K562 (cell line): Measurements from ENCODE around the gene NMNAT2. TPM values are rescaled to one million over a fixed set of nuclear protein-coding genes. Genes with fewer than 3 reads are reported as not detected.

Experiments
- ATF2 ChIP-seq: sonication (generic); formaldehyde crosslinking; IDR thresholded peaks from 2 replicates; pipeline ENCODE4 v1.8.1; 2022; ENCODE audit warnings: missing genetic modification reagents
- CREB3L1 ChIP-seq: fragments of 450-650 bp; IDR thresholded peaks from 2 replicates; pipeline ENCODE4 v1.6.1; 2014; ENCODE audit warnings: low read depth, mild to moderate bottlenecking, moderate library complexity, borderline replicate concordance
- ELF4 ChIP-seq: fragments of 450-650 bp; formaldehyde crosslinking; IDR thresholded peaks from 2 replicates; pipeline ENCODE4 v1.4.0; 2022; ENCODE audit warnings: missing genetic modification characterization
- ERF ChIP-seq: fragments of 450-650 bp; formaldehyde crosslinking; IDR thresholded peaks from 2 replicates; pipeline ENCODE4 v1.4.0; 2020; ENCODE audit warnings: mild to moderate bottlenecking, mixed read lengths
- ESRRA ChIP-seq: fragments of 450-650 bp; IDR thresholded peaks from 2 replicates; pipeline ENCODE4 v1.6.1; 2014; ENCODE audit warnings: low read depth, mild to moderate bottlenecking, moderate library complexity, borderline replicate concordance
- FOSL1 ChIP-seq: fragments of 200-800 bp; sonication (Bioruptor generic); conservative IDR thresholded peaks from 2 replicates; pipeline ENCODE4 v1.6.1; 2016; ENCODE audit warnings: missing genetic modification characterization, missing compliant biosample characterization
- HIVEP1 ChIP-seq: fragments of 250-450 bp; sonication (Bioruptor Pico); IDR thresholded peaks from 2 replicates; pipeline ENCODE4 v1.4.0; 2020; ENCODE audit warnings: mild to moderate bottlenecking
- MGA ChIP-seq: fragments of 450-650 bp; IDR thresholded peaks from 2 replicates; pipeline ENCODE4 v1.6.1; 2016; ENCODE audit warnings: mild to moderate bottlenecking, moderate library complexity
- ZNF444 ChIP-seq: fragments of 250-450 bp; sonication (Bioruptor Pico); IDR thresholded peaks from 2 replicates; pipeline ENCODE4 v1.4.0; 2020; ENCODE audit warnings: mild to moderate bottlenecking, moderate library complexity
- ZNF583 ChIP-seq: fragments of 250-450 bp; sonication (Bioruptor Pico); IDR thresholded peaks from 2 replicates; pipeline ENCODE4 v1.4.0; 2020
- ZNF644 ChIP-seq: fragments of 200-800 bp; sonication (Bioruptor generic); IDR thresholded peaks from 2 replicates; pipeline ENCODE4 v1.6.1; 2016; ENCODE audit warnings: low read depth, missing genetic modification characterization, missing compliant biosample characterization
- ZNF740 ChIP-seq, 3 experiments: fragments of 200-800 bp in 1 of 3; sonication (Bioruptor generic) in 1 of 3; sonication (generic) in 1 of 3; formaldehyde crosslinking in 1 of 3; IDR thresholded peaks; 2 replicates each; pipeline versions ENCODE4 v1.6.1 to v1.8.0; 2016 to 2022; ENCODE audit warnings: mild to moderate bottlenecking in 2 of 3, missing compliant biosample characterization in 2 of 3, missing genetic modification characterization in 2 of 3, missing genetic modification reagents in 1 of 3
- polyA plus RNA-seq, 8 experiments: library from polyadenylated mRNA; depleted of rRNA in 4 of 8; stranded (reverse) in 5 of 8; unstranded in 3 of 8; fragments of >200 nt; fragmentation: Nextera tagmentation in 2 of 8; fragmentation: Illumina TruSeq in 1 of 8; extraction: Ambion mirVana in 2 of 8; extraction: Trizol in 1 of 8; gene quantifications; 2 replicates each; pipeline versions ENCODE4 v1.2.1 to v1.2.3, GENCODE V29; 2011 to 2014; ENCODE audit warnings: inconsistent platforms in 1 of 8, missing spikeins in 1 of 8
- total RNA-seq, 7 experiments: library from RNA; depleted of rRNA in 6 of 7; stranded (reverse); fragments of >200 nt in 6 of 7; fragmentation: Illumina TruSeq in 2 of 7; extraction: Trizol in 2 of 7; gene quantifications; 2 replicates each; pipeline versions ENCODE4 v1.2.1 to v1.2.3, GENCODE V29; 2011 to 2021; ENCODE audit warnings: low replicate concordance in 1 of 7

The NMNAT2 gene
- total and polyA plus RNA-seq, 9 of the 15 experiments (the other 6 are each of a cell fraction or from before 2014, with no cell fraction given) = not detected

GRCh38 chr1:183346276-183346732 lies 71.9 kb downstream of the NMNAT2 start (continued):
- TF ChIP-seq MGA (peak; percentile 69), ELF4 (CRISPR knock-in tag) (peak; percentile 57; the same call in 1 of the 2 replicates), HIVEP1 (CRISPR knock-in tag) (peak; percentile 79; the same call in 1 of the 2 replicates), ZNF583 (CRISPR knock-in tag) (peak; percentile 70; the same call in 1 of the 2 replicates), ZNF444 (CRISPR knock-in tag) (0 out of 2 replicates have a peak, but pooled peaks have one; percentile 11), ERF (CRISPR knock-in tag) (peak; percentile 79), ESRRA (peak; percentile 46), CREB3L1 (peak; percentile 56), ATF2 (CRISPR knock-in tag) (no peak), ZNF740 (CRISPR knock-in tag; IDR thresholded peaks at IDR 0.05) (no peak), ZNF740 (tag; IDR thresholded peaks at IDR 0.05) (0 out of 4 replicates have a peak, but pooled peaks of 1 of the 2 experiments have one; percentile 50), ZNF644 (tag) (peak; percentile 86), FOSL1 (tag) (no peak)
